GM12878 (cell line): ENCODE measurements around the gene FXYD6. TPM values are rescaled to one million over a fixed set of nuclear protein-coding genes. Genes with fewer than 3 reads are reported as not detected.

Source experiments
- CHD2 ChIP-seq: IDR thresholded peaks from 2 replicates; pipeline ENCODE4 v1.6.1; 2011; ENCODE audit warnings: low read depth, low read length, improper control_type of control experiment, borderline replicate concordance
- KLF5 ChIP-seq: fragments of 450-650 bp; IDR thresholded peaks from 2 replicates; pipeline ENCODE4 v1.6.1; 2014; ENCODE audit warnings: mild to moderate bottlenecking; ENCODE audit not compliant: partially characterized antibody
- MXI1 ChIP-seq: fragments of 150-350 bp; IDR thresholded peaks from 2 replicates; pipeline ENCODE4 v1.6.1; 2011; ENCODE audit warnings: low read depth, mild to moderate bottlenecking, inconsistent platforms, low read length, improper control_type of control experiment
- NR2F1 ChIP-seq: fragments of 450-650 bp; conservative IDR thresholded peaks from 2 replicates; pipeline ENCODE4 v1.6.1; 2017; ENCODE audit warnings: mild to moderate bottlenecking
- SMC3 ChIP-seq: IDR thresholded peaks from 2 replicates; pipeline ENCODE4 v1.6.1; 2011; ENCODE audit warnings: low read length, improper control_type of control experiment, borderline replicate concordance
- TCF12 ChIP-seq: IDR thresholded peaks from 2 replicates; pipeline ENCODE4 v1.6.1; 2011; ENCODE audit warnings: low read depth, mild to moderate bottlenecking, low read length
- polyA plus RNA-seq, 11 experiments: library from polyadenylated mRNA; depleted of rRNA in 4 of 11; unstranded in 6 of 11; stranded (reverse) in 5 of 11; fragments of >200 nt; fragmentation: Nextera tagmentation in 4 of 11; fragmentation: Illumina TruSeq in 1 of 11; extraction: Ambion mirVana in 4 of 11; extraction: Trizol in 1 of 11; gene quantifications; 1 replicate in 1 of 11; 2 replicates in 10 of 11; pipeline versions ENCODE4 v1.2.1 to v1.2.3, GENCODE V29; 2011 to 2016; ENCODE audit warnings: inconsistent platforms in 2 of 11, missing spikeins in 2 of 11, low read depth in 1 of 11
- total RNA-seq, 4 experiments: library from RNA; depleted of rRNA in 3 of 4; stranded (reverse); fragments of >200 nt in 3 of 4; fragmentation: Illumina TruSeq in 1 of 4; extraction: Trizol in 1 of 4; gene quantifications; 2 replicates each; pipeline versions ENCODE4 v1.2.1 to v1.2.3, GENCODE V29; 2013 to 2021
- TF ChIP-seq, protein P1 (sequence below): IDR thresholded peaks from 2 replicates; pipeline ENCODE4 v1.6.1; 2012; ENCODE audit warnings: low read length, inconsistent platforms
- TF ChIP-seq, protein P2 (sequence below): IDR thresholded peaks from 2 replicates; pipeline ENCODE4 v1.6.1; 2011; ENCODE audit warnings: borderline replicate concordance, low read depth, mild to moderate bottlenecking, moderate library complexity, mixed read lengths, low read length; ENCODE audit not compliant: insufficient read depth; ENCODE audit errors: extremely low read length
- TF ChIP-seq, protein P3 (sequence below): fragments of 450-650 bp; IDR thresholded peaks from 2 replicates; pipeline ENCODE4 v1.6.1; 2016; ENCODE audit warnings: mild to moderate bottlenecking, moderate library complexity, borderline replicate concordance
- TF ChIP-seq, protein P4 (sequence below): IDR thresholded peaks from 2 replicates; pipeline ENCODE4 v1.6.1; 2012; ENCODE audit warnings: low read depth, low read length, improper control_type of control experiment
- TF ChIP-seq, protein P5 (sequence below): fragments of 450-650 bp; IDR thresholded peaks from 2 replicates; pipeline ENCODE4 v1.6.1; 2017; ENCODE audit warnings: antibody characterized with exemption, mild to moderate bottlenecking, moderate library complexity
- TF ChIP-seq, protein P6 (sequence below): fragments of 450-650 bp; IDR thresholded peaks from 2 replicates; pipeline ENCODE4 v1.6.1; 2017; ENCODE audit warnings: mild to moderate bottlenecking, low read depth, inconsistent platforms; ENCODE audit not compliant: poor library complexity, severe bottlenecking

Gene FXYD6
- total and polyA plus RNA-seq, 10 of the 15 experiments (the other 5 are each of a cell fraction or from before 2014, with no cell fraction given), result 0.09 to 2.0 (median 0.23) TPM; not detected in 2

DNA sequence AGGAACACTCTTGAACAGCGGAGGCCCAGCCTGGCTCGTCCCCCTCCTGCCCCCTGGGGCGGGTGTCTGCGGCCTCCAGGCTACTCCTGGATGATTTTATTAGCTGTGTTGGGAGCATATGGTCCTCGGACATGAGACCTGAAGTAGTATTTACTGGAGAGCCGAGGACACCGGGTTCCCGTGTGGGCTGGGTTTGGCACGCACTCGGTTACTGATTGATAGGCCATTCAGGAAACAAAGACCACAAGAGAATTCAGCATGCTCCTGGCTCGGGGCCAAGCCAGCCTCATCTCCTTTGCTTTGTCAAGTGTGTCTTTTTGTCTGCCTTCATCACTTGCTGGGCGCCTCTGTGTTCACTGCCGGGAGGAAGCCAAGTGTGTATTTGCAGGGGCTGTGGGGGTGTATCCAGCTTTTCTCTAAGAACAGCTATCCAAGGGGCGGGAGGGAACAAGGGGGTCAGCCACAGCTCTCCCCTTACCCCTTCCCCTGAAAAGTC is 61.6 kb downstream of the FXYD6 start (continued):
- TF ChIP-seq, protein P1, sequence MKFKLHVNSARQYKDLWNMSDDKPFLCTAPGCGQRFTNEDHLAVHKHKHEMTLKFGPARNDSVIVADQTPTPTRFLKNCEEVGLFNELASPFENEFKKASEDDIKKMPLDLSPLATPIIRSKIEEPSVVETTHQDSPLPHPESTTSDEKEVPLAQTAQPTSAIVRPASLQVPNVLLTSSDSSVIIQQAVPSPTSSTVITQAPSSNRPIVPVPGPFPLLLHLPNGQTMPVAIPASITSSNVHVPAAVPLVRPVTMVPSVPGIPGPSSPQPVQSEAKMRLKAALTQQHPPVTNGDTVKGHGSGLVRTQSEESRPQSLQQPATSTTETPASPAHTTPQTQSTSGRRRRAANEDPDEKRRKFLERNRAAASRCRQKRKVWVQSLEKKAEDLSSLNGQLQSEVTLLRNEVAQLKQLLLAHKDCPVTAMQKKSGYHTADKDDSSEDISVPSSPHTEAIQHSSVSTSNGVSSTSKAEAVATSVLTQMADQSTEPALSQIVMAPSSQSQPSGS, result peak; percentile 56; the same call in 1 of the 2 replicates
- TF ChIP-seq, protein P2, sequence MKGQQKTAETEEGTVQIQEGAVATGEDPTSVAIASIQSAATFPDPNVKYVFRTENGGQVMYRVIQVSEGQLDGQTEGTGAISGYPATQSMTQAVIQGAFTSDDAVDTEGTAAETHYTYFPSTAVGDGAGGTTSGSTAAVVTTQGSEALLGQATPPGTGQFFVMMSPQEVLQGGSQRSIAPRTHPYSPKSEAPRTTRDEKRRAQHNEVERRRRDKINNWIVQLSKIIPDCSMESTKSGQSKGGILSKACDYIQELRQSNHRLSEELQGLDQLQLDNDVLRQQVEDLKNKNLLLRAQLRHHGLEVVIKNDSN, result no peak
- TF ChIP-seq, protein P3, sequence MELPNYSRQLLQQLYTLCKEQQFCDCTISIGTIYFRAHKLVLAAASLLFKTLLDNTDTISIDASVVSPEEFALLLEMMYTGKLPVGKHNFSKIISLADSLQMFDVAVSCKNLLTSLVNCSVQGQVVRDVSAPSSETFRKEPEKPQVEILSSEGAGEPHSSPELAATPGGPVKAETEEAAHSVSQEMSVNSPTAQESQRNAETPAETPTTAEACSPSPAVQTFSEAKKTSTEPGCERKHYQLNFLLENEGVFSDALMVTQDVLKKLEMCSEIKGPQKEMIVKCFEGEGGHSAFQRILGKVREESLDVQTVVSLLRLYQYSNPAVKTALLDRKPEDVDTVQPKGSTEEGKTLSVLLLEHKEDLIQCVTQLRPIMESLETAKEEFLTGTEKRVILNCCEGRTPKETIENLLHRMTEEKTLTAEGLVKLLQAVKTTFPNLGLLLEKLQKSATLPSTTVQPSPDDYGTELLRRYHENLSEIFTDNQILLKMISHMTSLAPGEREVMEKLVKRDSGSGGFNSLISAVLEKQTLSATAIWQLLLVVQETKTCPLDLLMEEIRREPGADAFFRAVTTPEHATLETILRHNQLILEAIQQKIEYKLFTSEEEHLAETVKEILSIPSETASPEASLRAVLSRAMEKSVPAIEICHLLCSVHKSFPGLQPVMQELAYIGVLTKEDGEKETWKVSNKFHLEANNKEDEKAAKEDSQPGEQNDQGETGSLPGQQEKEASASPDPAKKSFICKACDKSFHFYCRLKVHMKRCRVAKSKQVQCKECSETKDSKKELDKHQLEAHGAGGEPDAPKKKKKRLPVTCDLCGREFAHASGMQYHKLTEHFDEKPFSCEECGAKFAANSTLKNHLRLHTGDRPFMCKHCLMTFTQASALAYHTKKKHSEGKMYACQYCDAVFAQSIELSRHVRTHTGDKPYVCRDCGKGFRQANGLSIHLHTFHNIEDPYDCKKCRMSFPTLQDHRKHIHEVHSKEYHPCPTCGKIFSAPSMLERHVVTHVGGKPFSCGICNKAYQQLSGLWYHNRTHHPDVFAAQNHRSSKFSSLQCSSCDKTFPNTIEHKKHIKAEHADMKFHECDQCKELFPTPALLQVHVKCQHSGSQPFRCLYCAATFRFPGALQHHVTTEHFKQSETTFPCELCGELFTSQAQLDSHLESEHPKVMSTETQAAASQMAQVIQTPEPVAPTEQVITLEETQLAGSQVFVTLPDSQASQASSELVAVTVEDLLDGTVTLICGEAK, result no peak
- TF ChIP-seq SMC3 (peak; percentile 9; the same call in 1 of the 2 replicates), MXI1 (peak; percentile 68), NR2F1 (0 out of 2 replicates have a peak, but pooled peaks have one; percentile 5), KLF5 (peak; percentile 49), CHD2 (peak; percentile 71), TCF12 (peak; percentile 85)
- TF ChIP-seq, protein P4, sequence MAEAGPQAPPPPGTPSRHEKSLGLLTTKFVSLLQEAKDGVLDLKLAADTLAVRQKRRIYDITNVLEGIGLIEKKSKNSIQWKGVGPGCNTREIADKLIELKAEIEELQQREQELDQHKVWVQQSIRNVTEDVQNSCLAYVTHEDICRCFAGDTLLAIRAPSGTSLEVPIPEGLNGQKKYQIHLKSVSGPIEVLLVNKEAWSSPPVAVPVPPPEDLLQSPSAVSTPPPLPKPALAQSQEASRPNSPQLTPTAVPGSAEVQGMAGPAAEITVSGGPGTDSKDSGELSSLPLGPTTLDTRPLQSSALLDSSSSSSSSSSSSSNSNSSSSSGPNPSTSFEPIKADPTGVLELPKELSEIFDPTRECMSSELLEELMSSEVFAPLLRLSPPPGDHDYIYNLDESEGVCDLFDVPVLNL, result no peak
- TF ChIP-seq, protein P5, sequence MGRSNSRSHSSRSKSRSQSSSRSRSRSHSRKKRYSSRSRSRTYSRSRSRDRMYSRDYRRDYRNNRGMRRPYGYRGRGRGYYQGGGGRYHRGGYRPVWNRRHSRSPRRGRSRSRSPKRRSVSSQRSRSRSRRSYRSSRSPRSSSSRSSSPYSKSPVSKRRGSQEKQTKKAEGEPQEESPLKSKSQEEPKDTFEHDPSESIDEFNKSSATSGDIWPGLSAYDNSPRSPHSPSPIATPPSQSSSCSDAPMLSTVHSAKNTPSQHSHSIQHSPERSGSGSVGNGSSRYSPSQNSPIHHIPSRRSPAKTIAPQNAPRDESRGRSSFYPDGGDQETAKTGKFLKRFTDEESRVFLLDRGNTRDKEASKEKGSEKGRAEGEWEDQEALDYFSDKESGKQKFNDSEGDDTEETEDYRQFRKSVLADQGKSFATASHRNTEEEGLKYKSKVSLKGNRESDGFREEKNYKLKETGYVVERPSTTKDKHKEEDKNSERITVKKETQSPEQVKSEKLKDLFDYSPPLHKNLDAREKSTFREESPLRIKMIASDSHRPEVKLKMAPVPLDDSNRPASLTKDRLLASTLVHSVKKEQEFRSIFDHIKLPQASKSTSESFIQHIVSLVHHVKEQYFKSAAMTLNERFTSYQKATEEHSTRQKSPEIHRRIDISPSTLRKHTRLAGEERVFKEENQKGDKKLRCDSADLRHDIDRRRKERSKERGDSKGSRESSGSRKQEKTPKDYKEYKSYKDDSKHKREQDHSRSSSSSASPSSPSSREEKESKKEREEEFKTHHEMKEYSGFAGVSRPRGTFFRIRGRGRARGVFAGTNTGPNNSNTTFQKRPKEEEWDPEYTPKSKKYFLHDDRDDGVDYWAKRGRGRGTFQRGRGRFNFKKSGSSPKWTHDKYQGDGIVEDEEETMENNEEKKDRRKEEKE, result no peak
- TF ChIP-seq, protein P6, sequence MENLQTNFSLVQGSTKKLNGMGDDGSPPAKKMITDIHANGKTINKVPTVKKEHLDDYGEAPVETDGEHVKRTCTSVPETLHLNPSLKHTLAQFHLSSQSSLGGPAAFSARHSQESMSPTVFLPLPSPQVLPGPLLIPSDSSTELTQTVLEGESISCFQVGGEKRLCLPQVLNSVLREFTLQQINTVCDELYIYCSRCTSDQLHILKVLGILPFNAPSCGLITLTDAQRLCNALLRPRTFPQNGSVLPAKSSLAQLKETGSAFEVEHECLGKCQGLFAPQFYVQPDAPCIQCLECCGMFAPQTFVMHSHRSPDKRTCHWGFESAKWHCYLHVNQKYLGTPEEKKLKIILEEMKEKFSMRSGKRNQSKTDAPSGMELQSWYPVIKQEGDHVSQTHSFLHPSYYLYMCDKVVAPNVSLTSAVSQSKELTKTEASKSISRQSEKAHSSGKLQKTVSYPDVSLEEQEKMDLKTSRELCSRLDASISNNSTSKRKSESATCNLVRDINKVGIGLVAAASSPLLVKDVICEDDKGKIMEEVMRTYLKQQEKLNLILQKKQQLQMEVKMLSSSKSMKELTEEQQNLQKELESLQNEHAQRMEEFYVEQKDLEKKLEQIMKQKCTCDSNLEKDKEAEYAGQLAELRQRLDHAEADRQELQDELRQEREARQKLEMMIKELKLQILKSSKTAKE, result peak; percentile 96
